HL-60/S4 treated with phorbol 12-myristate 13-acetate at 8.2 ng/mL for 4 days and 3 days (cell line): ENCODE data around the gene WNT4.

ENCODE experiments used
- in situ Hi-C: fragments of 300-500 bp; cut with MboI; formaldehyde crosslinking; loops from 2 replicates; pipeline ENCODE4 v1.15.0; 2022; ENCODE audit warnings: low sequenced_read_pairs

The WNT4 gene

DNA sequence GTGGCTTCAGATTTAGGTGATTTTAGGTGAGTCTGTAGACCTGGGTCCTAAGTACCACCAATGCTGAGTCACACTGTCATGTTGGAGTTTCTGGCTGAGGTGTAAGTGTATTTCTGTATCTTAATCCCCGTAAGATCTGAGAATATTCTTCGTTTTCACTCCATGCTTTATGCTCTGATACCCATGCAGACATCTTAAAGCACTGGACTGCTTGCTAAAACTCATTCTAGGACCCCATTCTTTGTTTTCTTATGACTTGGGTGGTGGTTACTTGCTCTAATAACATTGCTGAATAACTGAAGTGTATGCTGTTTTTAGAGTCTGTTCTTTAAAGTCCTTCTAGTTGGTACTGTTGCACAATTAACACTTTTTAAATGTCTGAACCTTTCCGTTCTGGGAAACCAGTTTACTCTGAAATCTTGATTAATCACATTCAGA, 53.7 kb downstream of the WNT4 start:
- in situ Hi-C loops, result no loop called here

DNA sequence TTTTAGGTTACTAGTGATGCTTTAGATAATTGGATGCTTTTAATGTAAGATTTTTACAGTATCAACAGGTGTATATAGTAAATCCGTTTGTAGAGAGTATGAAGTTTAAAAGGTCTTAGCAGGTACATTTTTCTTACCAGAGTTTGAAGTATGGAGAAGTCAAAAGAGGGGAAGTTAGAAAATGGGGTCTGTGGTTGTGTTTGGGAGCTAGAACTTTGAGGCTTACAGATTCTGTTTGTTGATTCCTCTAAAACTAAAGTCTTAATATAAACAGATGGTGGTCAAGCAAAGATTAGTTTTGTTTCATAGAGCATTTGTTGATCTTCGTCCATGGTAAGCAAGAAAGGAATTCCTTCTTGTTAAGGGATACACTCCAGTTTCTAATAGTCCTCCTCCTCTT, 54.6 kb downstream of the WNT4 start:
- in situ Hi-C loops, result no loop called here

DNA sequence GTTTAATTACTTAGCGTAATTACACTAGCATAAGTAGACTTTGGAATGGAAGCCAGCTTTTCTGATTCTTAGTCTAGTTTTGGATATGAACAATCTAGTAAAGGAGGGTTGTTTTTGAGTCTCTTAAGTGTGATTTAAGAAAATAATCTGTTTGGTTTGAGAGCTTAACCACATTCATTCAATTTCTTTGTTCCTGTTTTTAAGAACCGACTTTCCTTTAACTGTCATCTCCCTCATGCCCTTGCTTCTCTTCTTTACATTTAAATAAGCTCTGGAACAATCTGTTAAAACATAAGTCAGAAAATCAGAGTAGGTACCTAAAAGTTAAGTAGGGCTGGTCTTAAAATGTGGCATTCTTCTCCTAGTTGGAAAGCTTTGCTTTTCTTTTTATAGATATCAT, 62.7 kb downstream of the WNT4 start:
- in situ Hi-C loops, result no loop called here

- in situ Hi-C loops, result no loop called here
Measured at GRCh38 chr1:22078133-22078532, 64.8 kb downstream of the WNT4 start.

GRCh38 chr1:22077728-22078127, 65.2 kb downstream of the WNT4 start:
- in situ Hi-C loops, result no loop called here

DNA sequence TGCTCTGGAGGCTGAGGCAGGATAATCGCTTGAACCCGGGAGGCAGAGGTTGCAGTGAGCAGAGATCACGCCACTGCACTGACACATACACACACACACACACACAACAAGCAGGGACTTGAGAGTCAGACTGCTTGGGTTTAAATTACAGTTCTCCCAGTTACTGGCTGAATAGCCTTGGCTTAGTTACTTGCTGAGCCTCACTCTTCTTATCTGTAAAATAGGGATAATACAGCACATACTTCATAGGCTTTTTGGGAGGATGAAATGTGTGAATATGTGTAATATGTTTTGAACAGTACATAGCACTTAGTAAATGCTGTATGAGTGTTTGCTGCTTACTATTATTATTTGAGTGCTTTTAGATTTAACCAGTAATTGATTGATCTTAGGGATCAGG, 66.6 kb downstream of the WNT4 start:
- in situ Hi-C loops, result no loop called here

- in situ Hi-C loops, result no loop called here
Measured at GRCh38 chr1:22075718-22076117, 67.2 kb downstream of the WNT4 start.

GRCh38 chr1:22074803-22075202, 68.1 kb downstream of the WNT4 start:
- in situ Hi-C loops, result no loop called here

GRCh38 chr1:22071511-22071910, 71.4 kb downstream of the WNT4 start:
- in situ Hi-C loops, result no loop called here
